T follicular helper cell (primary cell): Measurements from ENCODE around the gene OMA1.
A peak's percentile ranks its signal among the peaks of the same experiment; 100 is the strongest.
"Not testable (repeated sequence)": the region's sequence is repeated elsewhere in the genome, so short reads cannot be mapped to it uniquely, and the experiment has no call there.

Experiments used
- DNase-seq: peaks from one replicate; pipeline ENCODE4 v3.0.0-alpha.2; 2020; ENCODE audit warnings: low read depth

OMA1 gene

GRCh38 chr1:58573705-58574591, 27.4 kb upstream of the OMA1 start:
- peak; percentile 10 for DNase-seq

GRCh38 chr1:58573138-58573537, 26.6 kb upstream of the OMA1 start:
- DNase-seq: no peak

DNA sequence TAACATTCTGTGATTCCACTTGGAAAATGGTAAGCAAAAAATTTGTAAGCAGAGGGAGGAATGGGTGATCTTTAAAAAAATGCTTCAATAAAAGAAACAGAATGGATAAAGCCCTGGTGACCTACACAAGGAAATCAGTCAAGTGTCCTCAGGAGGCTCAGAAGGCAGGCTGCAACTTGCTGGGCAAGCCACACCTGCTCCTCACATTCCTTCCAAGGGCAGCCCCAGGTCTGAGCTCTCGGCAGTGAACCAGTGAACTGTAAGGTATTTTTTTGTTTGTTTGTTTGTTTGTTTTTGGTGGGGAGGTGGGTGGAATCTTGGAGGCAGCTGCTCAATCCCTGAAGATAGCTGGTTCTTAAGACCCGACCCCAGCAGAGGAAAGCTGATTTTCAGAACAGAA, 26.2 kb upstream of the OMA1 start:
- no peak for DNase-seq

DNA sequence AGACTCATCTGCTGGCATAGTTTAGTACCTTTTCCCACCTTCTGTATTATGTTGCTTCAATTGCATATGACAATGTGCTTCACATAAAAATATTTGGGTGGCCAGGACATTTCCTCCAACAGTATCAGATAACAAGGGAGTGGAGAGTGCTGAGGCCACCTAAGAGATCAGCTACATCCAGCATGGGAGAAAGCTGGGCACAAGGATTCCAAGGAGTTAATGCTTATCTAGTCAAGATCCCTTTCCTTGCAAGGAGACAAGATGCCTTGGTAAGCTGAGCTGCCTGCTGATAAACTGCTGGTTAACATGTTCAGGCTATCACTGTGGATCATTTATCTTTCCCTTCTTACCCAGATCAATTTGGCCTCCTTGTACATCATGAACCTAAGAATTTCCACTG, 25.1 kb upstream of the OMA1 start:
- DNase-seq: no peak

GRCh38 chr1:58570817-58571216, 24.3 kb upstream of the OMA1 start:
- no peak for DNase-seq

DNA sequence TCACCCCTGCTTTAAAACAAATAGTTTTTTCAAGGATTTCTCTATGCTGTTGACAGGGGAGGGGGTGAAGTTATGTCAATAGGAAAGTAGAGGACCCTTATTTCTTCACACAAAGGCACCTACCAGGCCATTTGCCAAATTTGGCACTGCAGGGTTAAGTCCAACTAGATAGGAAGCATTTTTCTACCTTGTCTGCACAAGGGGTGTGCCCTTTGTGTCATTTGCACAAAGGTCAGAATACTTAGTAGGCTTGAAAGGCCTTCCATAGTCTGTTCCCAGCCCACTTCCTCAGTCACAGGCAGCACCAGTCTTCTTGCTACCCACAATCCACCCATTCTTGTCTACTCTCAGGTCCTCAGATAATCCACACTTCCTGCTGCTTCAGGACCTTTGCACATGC, 23.6 kb upstream of the OMA1 start:
- DNase-seq: no peak

DNA sequence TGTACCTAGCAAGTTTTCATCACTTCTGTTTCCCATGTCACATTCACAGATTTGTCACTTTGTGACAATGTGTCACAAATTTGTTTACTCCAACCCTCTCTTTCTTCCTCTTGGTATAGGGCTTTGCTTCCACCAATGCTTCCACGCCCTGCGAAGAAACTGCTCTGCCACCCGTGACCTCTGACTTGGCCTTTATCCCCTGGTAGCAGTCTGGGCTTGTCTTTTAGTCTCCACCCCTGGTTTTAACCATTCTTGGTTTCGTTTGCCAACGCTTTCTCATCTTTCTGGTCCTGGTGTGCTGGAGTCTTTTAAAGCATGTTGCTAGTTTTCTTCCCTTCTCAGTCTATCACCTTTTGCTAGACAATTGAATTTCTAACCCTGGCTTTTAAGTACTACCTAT, 22.4 kb upstream of the OMA1 start:
- no peak for DNase-seq

- no peak for DNase-seq
Observed at GRCh38 chr1:58568271-58568860, 21.8 kb upstream of the OMA1 start.

DNA sequence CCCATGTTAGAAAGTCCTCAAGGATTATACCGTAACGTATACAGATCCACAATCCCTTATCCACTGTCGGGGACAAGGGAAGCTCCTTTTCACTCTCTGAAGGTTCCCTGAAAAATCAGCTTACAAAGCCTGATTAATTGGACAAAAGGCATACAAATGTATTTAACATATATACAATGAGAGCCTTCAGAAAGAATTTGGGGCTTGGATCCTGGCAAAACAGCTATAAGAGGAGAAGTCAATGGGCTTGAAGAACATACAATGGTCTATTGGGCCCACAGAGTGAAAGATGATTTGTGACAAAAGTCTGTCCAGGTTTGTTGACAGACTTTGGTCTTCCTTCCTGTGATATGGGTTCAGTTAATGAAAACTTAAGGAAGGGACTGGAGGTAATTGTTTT, 19.8 kb upstream of the OMA1 start:
- no peak for DNase-seq

DNA sequence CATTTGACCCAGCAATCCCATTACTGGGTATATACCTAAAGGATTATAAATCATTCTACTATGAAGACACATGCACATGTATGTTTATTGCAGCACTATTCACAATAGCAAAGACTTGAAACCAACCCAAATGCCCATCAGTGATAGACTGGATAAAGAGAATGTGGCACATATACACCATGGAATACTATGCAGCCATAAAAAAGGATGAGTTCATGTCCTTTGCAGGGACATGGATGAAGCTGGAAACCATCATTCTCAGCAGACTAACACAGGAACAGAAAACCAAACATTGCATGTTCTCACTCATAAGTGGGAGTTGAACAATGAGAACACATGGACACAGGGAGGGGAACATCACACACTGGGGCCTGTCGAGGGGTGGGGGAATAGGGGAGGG, 17.2 kb upstream of the OMA1 start:
- not testable (repeated sequence) for DNase-seq

- no peak for DNase-seq
Observed at GRCh38 chr1:58561633-58562032, 15.1 kb upstream of the OMA1 start.

DNA sequence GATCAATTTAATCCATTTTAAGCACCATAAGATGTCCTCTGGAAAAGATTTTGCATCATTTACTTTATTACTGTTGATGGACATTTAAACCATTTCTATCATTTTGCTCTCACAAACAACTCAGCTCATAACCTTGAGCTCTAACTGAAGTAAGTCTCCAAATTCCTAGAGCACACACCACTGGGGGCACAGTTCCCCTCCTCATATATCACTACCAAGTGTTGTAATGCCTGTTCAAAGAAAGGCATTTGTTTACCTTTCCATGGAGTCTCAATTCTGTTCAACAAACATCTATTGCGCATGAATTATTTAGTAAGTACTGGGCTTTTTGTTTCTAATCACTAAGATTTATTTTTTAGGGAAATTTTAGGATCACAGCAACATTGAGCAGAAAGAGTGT, 8.9 kb upstream of the OMA1 start:
- no peak for DNase-seq

GRCh38 chr1:58551186-58552140, 4.9 kb upstream of the OMA1 start:
- DNase-seq: no peak

DNA sequence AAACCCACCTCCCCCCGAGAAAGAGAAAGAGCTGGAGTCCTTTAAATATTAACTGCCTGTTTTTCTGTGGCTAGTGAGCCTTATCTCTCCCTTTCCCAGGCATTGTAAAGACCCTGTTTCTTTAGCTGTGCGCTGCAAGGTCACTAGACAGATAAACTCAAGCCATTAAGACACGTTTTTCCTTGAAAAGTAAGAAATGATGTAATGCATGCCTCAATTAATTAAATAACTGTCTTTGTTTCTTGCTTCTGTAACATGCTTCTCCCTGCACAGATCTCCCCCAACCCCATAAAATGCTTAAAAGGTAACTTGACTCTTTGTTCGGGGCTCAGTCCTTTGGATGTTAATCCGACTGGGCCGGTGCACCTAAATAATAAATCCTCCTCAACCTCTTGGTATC, 2.8 kb upstream of the OMA1 start:
- not testable (repeated sequence) for DNase-seq

GRCh38 chr1:58548371-58548770, 1.8 kb upstream of the OMA1 start:
- DNase-seq: no peak

GRCh38 chr1:58545591-58546519, 671 bp downstream of the OMA1 start:
- peak; percentile 79 for DNase-seq

GRCh38 chr1:58543260-58543659, 3.3 kb downstream of the OMA1 start:
- no peak for DNase-seq

- no peak for DNase-seq
Observed at GRCh38 chr1:58539553-58539952, 7.0 kb downstream of the OMA1 start.

DNA sequence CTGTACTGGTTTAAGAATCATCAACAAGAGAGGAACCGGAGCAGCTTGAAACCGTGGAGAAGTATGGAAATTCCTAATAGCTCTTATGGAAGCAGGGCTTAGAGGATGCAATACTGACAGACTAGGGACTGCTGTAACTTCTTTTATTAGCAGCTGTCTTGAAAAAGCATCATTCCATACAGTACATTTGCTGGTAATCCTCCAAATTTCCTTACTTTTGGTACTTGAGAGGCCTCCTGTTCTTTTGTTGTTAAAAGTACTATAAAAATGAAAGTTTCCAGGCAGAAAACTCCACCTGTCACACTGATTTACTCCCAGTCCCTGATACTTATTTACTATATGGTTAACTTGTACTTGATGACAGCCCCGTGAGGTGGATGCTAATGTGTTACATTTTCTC, 7.7 kb downstream of the OMA1 start:
- no peak for DNase-seq

DNA sequence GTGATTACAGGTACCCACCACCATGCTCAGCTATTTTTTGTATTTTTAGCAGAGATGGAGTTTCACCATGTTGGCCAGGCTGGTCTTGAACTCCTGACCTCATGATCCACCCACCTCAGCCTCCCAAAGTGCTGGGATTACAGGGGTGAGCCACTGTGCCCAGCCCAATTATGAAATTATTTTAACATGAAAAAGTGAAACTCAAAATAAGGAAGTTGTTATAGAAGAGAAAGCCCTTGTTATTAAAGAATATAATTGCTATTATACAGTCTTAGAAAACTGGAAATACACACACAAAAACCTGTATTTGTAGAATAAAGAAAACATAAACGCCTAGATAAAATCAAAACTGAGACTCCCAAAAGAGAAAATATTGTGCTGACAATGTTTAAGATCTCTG, 14.7 kb downstream of the OMA1 start:
- DNase-seq: not testable (repeated sequence)

DNA sequence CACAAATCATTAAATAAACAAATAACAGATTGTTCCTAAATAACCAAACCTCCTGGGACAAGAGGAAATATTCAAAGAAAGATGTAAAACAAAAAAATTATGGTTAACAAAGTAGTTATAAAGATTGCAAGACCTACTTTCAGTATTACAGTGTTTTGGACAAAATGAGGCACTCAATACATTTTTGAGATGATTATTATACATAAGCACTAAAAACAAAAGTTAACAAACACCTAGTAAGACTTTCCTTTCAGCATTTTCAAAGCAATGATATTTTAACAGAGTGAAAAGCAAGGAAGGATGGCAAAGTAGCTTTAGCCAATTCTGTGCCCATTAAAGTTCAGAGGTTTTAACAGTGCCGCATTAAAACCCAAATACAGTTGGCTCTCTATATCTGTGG, 17.2 kb downstream of the OMA1 start:
- DNase-seq: no peak
